H9 (cell line): ENCODE measurements around the gene SUGT1. TPM values are rescaled to one million over a fixed set of nuclear protein-coding genes. Genes with fewer than 3 reads are reported as not detected.

Source experiments
- DNase-seq: peaks from one replicate; pipeline ENCODE4 v3.0.0-alpha.2; 2017
- H2AFZ ChIP-seq: one replicate; pipeline ENCODE4 v1.6.1; 2013; ENCODE audit warnings: mild to moderate bottlenecking, low read length, control low read depth, moderate library complexity
- H2AK5ac ChIP-seq: 2 replicates; pipeline ENCODE4 v1.6.1; 2013; ENCODE audit warnings: low read length, control low read depth, mixed read lengths; ENCODE audit not compliant: insufficient read length
- H2BK120ac ChIP-seq: one replicate; pipeline ENCODE4 v1.6.1; 2013; ENCODE audit warnings: low read depth, mild to moderate bottlenecking, low read length, control low read depth, inconsistent platforms; ENCODE audit not compliant: poor library complexity, severe bottlenecking
- H2BK12ac ChIP-seq: 2 replicates; pipeline ENCODE4 v1.6.1; 2013; ENCODE audit warnings: low read length, control low read depth, mixed read lengths, low read depth; ENCODE audit not compliant: insufficient read length
- H2BK15ac ChIP-seq: 2 replicates; pipeline ENCODE4 v1.6.1; 2013; ENCODE audit warnings: low read depth, low read length, control low read depth
- H2BK20ac ChIP-seq: one replicate; pipeline ENCODE4 v1.6.1; 2013; ENCODE audit warnings: low read depth, mild to moderate bottlenecking, low read length, control low read depth, inconsistent platforms; ENCODE audit not compliant: poor library complexity, severe bottlenecking
- H2BK5ac ChIP-seq: 2 replicates; pipeline ENCODE4 v1.6.1; 2013; ENCODE audit warnings: low read length, control low read depth, mixed read lengths; ENCODE audit not compliant: insufficient read length
- H3K14ac ChIP-seq: 2 replicates; pipeline ENCODE4 v1.6.1; 2013; ENCODE audit warnings: low read length, control low read depth; ENCODE audit not compliant: insufficient read depth
- H3K18ac ChIP-seq: 2 replicates; pipeline ENCODE4 v1.6.1; 2013; ENCODE audit warnings: low read depth, mild to moderate bottlenecking, mixed read lengths, low read length, control low read depth; ENCODE audit not compliant: insufficient read length
- H3K23ac ChIP-seq: 2 replicates; pipeline ENCODE4 v1.6.1; 2013; ENCODE audit warnings: low read length, control low read depth, mixed read lengths, low read depth; ENCODE audit not compliant: insufficient read length
- H3K23me2 ChIP-seq: 2 replicates; pipeline ENCODE4 v1.6.1; 2013; ENCODE audit warnings: low read depth, mild to moderate bottlenecking, mixed read lengths, low read length, control low read depth; ENCODE audit not compliant: insufficient read length, poor library complexity, severe bottlenecking
- H3K27ac ChIP-seq: 2 replicates; pipeline ENCODE4 v1.5.1; 2013; ENCODE audit warnings: low read length, control low read depth, mixed read lengths, low read depth; ENCODE audit not compliant: insufficient read length
- H3K27me3 ChIP-seq: 2 replicates; pipeline ENCODE4 v1.6.1; 2013; ENCODE audit warnings: low read length, control low read depth, inconsistent platforms; ENCODE audit not compliant: insufficient read depth
- H3K4ac ChIP-seq: 2 replicates; pipeline ENCODE4 v1.6.1; 2013; ENCODE audit warnings: low read depth, mild to moderate bottlenecking, control low read depth, inconsistent platforms, low read length, moderate library complexity
- H3K4me1 ChIP-seq: 2 replicates; pipeline ENCODE4 v1.6.1; 2013; ENCODE audit warnings: low read length, control low read depth, inconsistent platforms; ENCODE audit not compliant: insufficient read depth
- H3K4me2 ChIP-seq: 2 replicates; pipeline ENCODE4 v1.6.1; 2013; ENCODE audit warnings: low read length, control low read depth, mixed read lengths; ENCODE audit not compliant: insufficient read length, insufficient read depth
- H3K56ac ChIP-seq: 2 replicates; pipeline ENCODE4 v1.6.1; 2013; ENCODE audit warnings: low read depth, mild to moderate bottlenecking, mixed read lengths, low read length, control low read depth; ENCODE audit not compliant: insufficient read length
- H3K79me1 ChIP-seq: 2 replicates; pipeline ENCODE4 v1.6.1; 2013; ENCODE audit warnings: low read depth, mild to moderate bottlenecking, moderate library complexity, low read length, control low read depth, inconsistent platforms; ENCODE audit not compliant: insufficient read depth, poor library complexity, severe bottlenecking
- H3K79me2 ChIP-seq: 2 replicates; pipeline ENCODE4 v1.6.1; 2013; ENCODE audit warnings: low read length, control low read depth, inconsistent platforms; ENCODE audit not compliant: insufficient read depth
- H3K9ac ChIP-seq: 2 replicates; pipeline ENCODE4 v1.6.1; 2013; ENCODE audit warnings: low read length, control low read depth, mixed read lengths; ENCODE audit not compliant: insufficient read length; ENCODE audit errors: extremely low read depth
- H3K9me3 ChIP-seq: one replicate; pipeline ENCODE4 v1.6.1; 2013; ENCODE audit warnings: low read depth, low read length, inconsistent platforms; ENCODE audit not compliant: control insufficient read depth
- H3T11ph ChIP-seq: one replicate; pipeline ENCODE4 v1.6.1; 2013; ENCODE audit warnings: mild to moderate bottlenecking, low read length, control low read depth, inconsistent platforms
- H4K20me1 ChIP-seq: one replicate; pipeline ENCODE4 v1.6.1; 2013; ENCODE audit not compliant: control insufficient read depth, insufficient read length, insufficient read depth
- H4K5ac ChIP-seq: 2 replicates; pipeline ENCODE4 v1.6.1; 2013; ENCODE audit warnings: low read depth, mild to moderate bottlenecking, mixed read lengths, low read length, control low read depth; ENCODE audit not compliant: insufficient read length
- H4K8ac ChIP-seq: replicated peaks from 2 replicates; pipeline ENCODE4 v1.6.1; 2013; ENCODE audit warnings: low read length, control low read depth, mixed read lengths, low read depth; ENCODE audit not compliant: insufficient read length
- H4K91ac ChIP-seq: 2 replicates; pipeline ENCODE4 v1.6.1; 2013; ENCODE audit warnings: low read depth, mild to moderate bottlenecking, moderate library complexity, mixed read lengths, low read length, control low read depth; ENCODE audit not compliant: insufficient read length
- H3K27ac Mint-ChIP-seq, 3 experiments: 2 replicates in 2 of 3; 3 replicates in 1 of 3; pipeline ENCODE4 v1.8.0; 2020 to 2021; ENCODE audit warnings: mixed read lengths in 3 of 3, mild to moderate bottlenecking in 1 of 3, moderate library complexity in 1 of 3
- H3K27me3 Mint-ChIP-seq: 2 replicates; pipeline ENCODE4 v1.8.0; 2021; ENCODE audit warnings: low read depth, mild to moderate bottlenecking, moderate library complexity, mixed read lengths
- H3K36me3 Mint-ChIP-seq, 3 experiments: 2 replicates in 2 of 3; 3 replicates in 1 of 3; pipeline ENCODE4 v1.8.0; 2020 to 2021; ENCODE audit warnings: low read depth in 3 of 3, mixed read lengths in 3 of 3; ENCODE audit not compliant: insufficient read depth in 1 of 3
- H3K4me1 Mint-ChIP-seq, 2 experiments: 2 replicates each; pipeline ENCODE4 v1.8.0; 2020; ENCODE audit warnings: mixed read lengths in 2 of 2
- H3K4me3 Mint-ChIP-seq, 2 experiments: 2 replicates in 1 of 2; 3 replicates in 1 of 2; pipeline ENCODE4 v1.8.0; 2020 to 2021; ENCODE audit warnings: mild to moderate bottlenecking in 2 of 2, mixed read lengths in 2 of 2, moderate library complexity in 1 of 2
- H3K9me3 Mint-ChIP-seq, 2 experiments: 2 replicates in 1 of 2; 3 replicates in 1 of 2; pipeline ENCODE4 v1.8.0; 2020; ENCODE audit warnings: mild to moderate bottlenecking in 2 of 2, mixed read lengths in 2 of 2, moderate library complexity in 1 of 2
- WGBS: extraction: QIAGEN DNeasy Blood & Tissue Kit; methylation state at CpG from one replicate; pipeline ENCODE4 v1.1.7; 2013; ENCODE audit warnings: missing lambda C conversion rate, low lambda C conversion rate, mixed read lengths; ENCODE audit not compliant: insufficient read length; ENCODE audit errors: extremely low coverage; 5-methylcytosine and 5-hydroxymethylcytosine counted together
- total RNA-seq: library from RNA; stranded (reverse); gene quantifications from 2 replicates; pipeline ENCODE4 v1.2.1, GENCODE V29; 2021
- TF ChIP-seq, protein P1 (sequence below): fragments of 200-600 bp; sonication (generic); conservative IDR thresholded peaks from 3 replicates; pipeline ENCODE4 v1.8.0; 2021; ENCODE audit warnings: antibody characterized with exemption, mild to moderate bottlenecking

Gene SUGT1
- total RNA-seq, 1 experiment from 2014 or later: 99.6 TPM

DNA sequence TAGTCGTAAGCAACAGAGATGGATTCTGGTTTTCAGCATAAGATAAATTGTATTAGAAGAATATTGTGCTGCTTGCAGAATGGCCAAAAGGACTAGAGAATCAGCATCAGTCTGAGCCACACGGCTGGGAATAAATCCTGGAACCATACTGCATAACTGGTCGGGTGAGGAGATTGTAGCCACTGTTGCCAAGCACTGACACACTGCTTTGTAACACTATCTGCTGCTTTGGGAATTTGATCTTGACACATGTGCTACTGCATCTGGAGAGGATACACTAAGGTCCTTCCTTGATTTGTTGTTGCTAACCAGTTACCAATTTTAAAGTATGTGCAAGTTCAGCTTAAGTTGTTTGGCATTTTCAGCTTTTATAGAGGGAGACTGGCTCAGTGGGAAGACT, 8.5 kb upstream of the SUGT1 start:
- WGBS: no CpG with 5 or more reads among the region's 3 CpGs
- H3T11ph ChIP-seq: no peak overlapping the region
- no peak overlapping the region for H4K8ac ChIP-seq

More for the DNA sequence above, 8.5 kb upstream of the SUGT1 start:
- Histone ChIP-seq H4K5ac (no peak overlapping the region), H3K27ac (no peak overlapping the region), H2BK120ac (no peak overlapping the region), H2BK5ac (no peak overlapping the region), H2AFZ (no peak overlapping the region), H3K23ac (peak overlapping the region; percentile 59), H3K9me3 (no peaks in the 10 kb centered on the region), H3K56ac (no peak overlapping the region), H3K18ac (no peak overlapping the region), H3K79me1 (no peaks in the 10 kb centered on the region), H3K9ac (peak overlapping the region; percentile 13), H4K91ac (no peak overlapping the region), H3K4me2 (no peak overlapping the region), H4K20me1 (no peaks in the 10 kb centered on the region), H2BK20ac (no peak overlapping the region), H3K4me1 (no peaks in the 10 kb centered on the region), H2BK12ac (no peak overlapping the region), H3K4ac (no peak overlapping the region), H3K14ac (no peak overlapping the region), H2AK5ac (no peak overlapping the region), H3K23me2 (no peaks in the 10 kb centered on the region), H3K27me3 (no peaks in the 10 kb centered on the region), H3K79me2 (no peaks in the 10 kb centered on the region), H2BK15ac (no peak overlapping the region)
- no peak overlapping the region for H3K4me3 Mint-ChIP-seq
- H3K4me1 Mint-ChIP-seq: no peaks in the 10 kb centered on the region
- no peaks in the 10 kb centered on the region for H3K9me3 Mint-ChIP-seq
- TF ChIP-seq, protein P1, sequence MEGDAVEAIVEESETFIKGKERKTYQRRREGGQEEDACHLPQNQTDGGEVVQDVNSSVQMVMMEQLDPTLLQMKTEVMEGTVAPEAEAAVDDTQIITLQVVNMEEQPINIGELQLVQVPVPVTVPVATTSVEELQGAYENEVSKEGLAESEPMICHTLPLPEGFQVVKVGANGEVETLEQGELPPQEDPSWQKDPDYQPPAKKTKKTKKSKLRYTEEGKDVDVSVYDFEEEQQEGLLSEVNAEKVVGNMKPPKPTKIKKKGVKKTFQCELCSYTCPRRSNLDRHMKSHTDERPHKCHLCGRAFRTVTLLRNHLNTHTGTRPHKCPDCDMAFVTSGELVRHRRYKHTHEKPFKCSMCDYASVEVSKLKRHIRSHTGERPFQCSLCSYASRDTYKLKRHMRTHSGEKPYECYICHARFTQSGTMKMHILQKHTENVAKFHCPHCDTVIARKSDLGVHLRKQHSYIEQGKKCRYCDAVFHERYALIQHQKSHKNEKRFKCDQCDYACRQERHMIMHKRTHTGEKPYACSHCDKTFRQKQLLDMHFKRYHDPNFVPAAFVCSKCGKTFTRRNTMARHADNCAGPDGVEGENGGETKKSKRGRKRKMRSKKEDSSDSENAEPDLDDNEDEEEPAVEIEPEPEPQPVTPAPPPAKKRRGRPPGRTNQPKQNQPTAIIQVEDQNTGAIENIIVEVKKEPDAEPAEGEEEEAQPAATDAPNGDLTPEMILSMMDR: no peak
- peak overlapping the region in 1 of 3 experiments; percentile 44; a peak in 1 of 7 replicates for H3K27ac Mint-ChIP-seq
- H3K27me3 Mint-ChIP-seq: no peaks in the 10 kb centered on the region
- DNase-seq: no peak
- H3K36me3 Mint-ChIP-seq: peaks cover 3 to 24% (median 4%) of the 10 kb centered on the region in 3 experiments; a peak in 5 of 7 replicates
